GM18868 (cell line): ENCODE results near the gene CROCC2.

Experiments used
- ATAC-seq: cut with Tn5 transposase; IDR thresholded peaks from one replicate; pipeline ENCODE4 v1.9.1; 2021; ENCODE audit warnings: mild to moderate bottlenecking, moderate library complexity; ENCODE audit not compliant: unreplicated experiment

CROCC2 gene

GRCh38 chr2:240875228-240876034 is 30.7 kb upstream of the CROCC2 start:
- no peak for ATAC-seq

- no peak for ATAC-seq
Observed at GRCh38 chr2:240876035-240876474, 30.1 kb upstream of the CROCC2 start.

- no peak for ATAC-seq
Observed at GRCh38 chr2:240876475-240877251, 29.5 kb upstream of the CROCC2 start.

- ATAC-seq: no peak
Observed at GRCh38 chr2:240877460-240878340, 28.4 kb upstream of the CROCC2 start.

GRCh38 chr2:240878341-240878936 is 27.7 kb upstream of the CROCC2 start:
- ATAC-seq: no peak

- no peak for ATAC-seq
Observed at GRCh38 chr2:240879105-240879504, 27.0 kb upstream of the CROCC2 start.

- ATAC-seq: no peak
Observed at GRCh38 chr2:240881913-240882312, 24.2 kb upstream of the CROCC2 start.

GRCh38 chr2:240884221-240884620 is 21.9 kb upstream of the CROCC2 start:
- no peak for ATAC-seq

- ATAC-seq: no peak
Observed at GRCh38 chr2:240884745-240885144, 21.4 kb upstream of the CROCC2 start.

- no peak for ATAC-seq
Observed at GRCh38 chr2:240885566-240885965, 20.6 kb upstream of the CROCC2 start.

GRCh38 chr2:240886023-240886565 is 20.0 kb upstream of the CROCC2 start:
- ATAC-seq: no peak

- no peak for ATAC-seq
Observed at GRCh38 chr2:240886678-240887609, 19.2 kb upstream of the CROCC2 start.

GRCh38 chr2:240887631-240888030 is 18.5 kb upstream of the CROCC2 start:
- ATAC-seq: no peak

- ATAC-seq: no peak
Observed at GRCh38 chr2:240888130-240888889, 17.8 kb upstream of the CROCC2 start.

GRCh38 chr2:240888890-240889573 is 17.1 kb upstream of the CROCC2 start:
- ATAC-seq: no peak

GRCh38 chr2:240889601-240890560 is 16.3 kb upstream of the CROCC2 start:
- ATAC-seq: no peak

GRCh38 chr2:240890691-240891090 is 15.4 kb upstream of the CROCC2 start:
- ATAC-seq: no peak
